AG04450 (cell line): ENCODE measurements around the gene EMILIN2. TPM values are rescaled to one million over a fixed set of nuclear protein-coding genes. Genes with fewer than 3 reads are reported as not detected.

ENCODE experiments used
- CTCF ChIA-PET: fragments of 300-600, 350-600 bp; formaldehyde crosslinking; extraction: SDS; loops from one replicate; lab custom pipeline; 2022; ENCODE audit warnings: antibody characterized with exemption, inconsistent platforms; lab: Charles Lee
- POLR2A ChIA-PET: fragments of 350-600 bp; formaldehyde crosslinking; extraction: SDS; loops from one replicate; lab custom pipeline; 2021; ENCODE audit warnings: antibody characterized with exemption, inconsistent platforms; lab: Yijun Ruan, JAX
- DNase-seq: peaks from one replicate; pipeline ENCODE4 v3.0.0-alpha.2; 2011; ENCODE audit warnings: low read depth, low spot score
- H3K27ac ChIP-seq: one replicate; pipeline ENCODE4 v1.5.1; 2012; ENCODE audit warnings: low read depth, low read length, control low read depth
- H3K27me3 ChIP-seq: one replicate; pipeline ENCODE4 v1.6.0; 2012; ENCODE audit warnings: low read length; ENCODE audit not compliant: control insufficient read depth, insufficient read depth
- H3K4me3 ChIP-seq: 2 replicates; pipeline ENCODE4 v1.5.1; 2011; ENCODE audit warnings: mild to moderate bottlenecking, low read depth, low read length, control low read depth
- H3K9me3 ChIP-seq: 2 replicates; pipeline ENCODE4 v1.5.1; 2012; ENCODE audit warnings: low read length; ENCODE audit not compliant: control insufficient read depth, insufficient read depth
- CTCF ChIP-seq: IDR thresholded peaks from 2 replicates; pipeline ENCODE4 v1.5.1; 2011; ENCODE audit warnings: low read depth, low read length, control low read depth, inconsistent platforms
- polyA plus RNA-seq: library from polyadenylated mRNA; depleted of rRNA; stranded (reverse); fragments of >200 nt; gene quantifications from 2 replicates; pipeline ENCODE4 v1.2.3, GENCODE V29; 2011

EMILIN2 gene
- polyA plus RNA-seq, 1 experiment: 1.2 TPM

GRCh38 chr18:2916184-2916583 is 69.4 kb downstream of the EMILIN2 start:
- Histone ChIP-seq H3K27me3 (no peaks in the 10 kb centered on the region), H3K4me3 (no peak overlapping the region), H3K27ac (no peak overlapping the region), H3K9me3 (no peaks in the 10 kb centered on the region)
- TF ChIP-seq CTCF: no peak
- POLR2A ChIA-PET: no interaction called here
- no peak for DNase-seq
- CTCF ChIA-PET: no interaction called here

- Histone ChIP-seq H3K9me3 (no peaks in the 10 kb centered on the region), H3K27ac (no peak overlapping the region), H3K4me3 (no peak overlapping the region), H3K27me3 (no peaks in the 10 kb centered on the region)
- no peak for TF ChIP-seq CTCF
- no peak for DNase-seq
- ChIA-PET POLR2A (no interaction called here), CTCF (no interaction called here)
These were observed 70.6 kb downstream of the EMILIN2 start for GRCh38 chr18:2917259-2918047.

- Histone ChIP-seq H3K27ac (no peak overlapping the region), H3K27me3 (no peaks in the 10 kb centered on the region), H3K4me3 (no peak overlapping the region), H3K9me3 (no peaks in the 10 kb centered on the region)
- CTCF ChIA-PET: interaction anchor here (0.7 kb wide), 1 partner anchor 210 kb away, joined by 3 read pairs; no protein-coding TSS in a partner anchor
- POLR2A ChIA-PET: no interaction called here
- no peak for TF ChIP-seq CTCF
- DNase-seq: no peak
These were observed 72.2 kb downstream of the EMILIN2 start for GRCh38 chr18:2918761-2919550.

GRCh38 chr18:2919600-2919999 is 72.8 kb downstream of the EMILIN2 start:
- Histone ChIP-seq H3K9me3 (no peaks in the 10 kb centered on the region), H3K27ac (no peak overlapping the region), H3K4me3 (no peak overlapping the region), H3K27me3 (no peaks in the 10 kb centered on the region)
- no peak for DNase-seq
- ChIA-PET CTCF (interaction anchor here (1.0 kb wide), 1 partner anchor 326 kb away, joined by 3 read pairs; no protein-coding TSS in a partner anchor), POLR2A (no interaction called here)
- no peak for TF ChIP-seq CTCF

- no peaks in the 10 kb centered on the region for H3K27me3 ChIP-seq
- no peak overlapping the region for H3K27ac ChIP-seq
- H3K4me3 ChIP-seq: no peak overlapping the region
- ChIA-PET POLR2A (no interaction called here), CTCF (interaction anchor here (0.6 to 1.0 kb wide), 2 partner anchors 12 to 325 kb away, joined by 3 read pairs; no protein-coding TSS in a partner anchor)
- no peak for TF ChIP-seq CTCF
- no peak for DNase-seq
- H3K9me3 ChIP-seq: no peaks in the 10 kb centered on the region
These were observed 73.2 kb downstream of the EMILIN2 start for GRCh38 chr18:2920027-2920426.
